KOPT-K1 (cell line): Measurements from ENCODE around the gene ASNS.
"Not testable (repeated sequence)": the region's sequence is repeated elsewhere in the genome, so short reads cannot be mapped to it uniquely, and the experiment has no call there.

Experiments
- H3K27ac ChIP-seq: fragments of 200-600 bp; sonication (generic); 2 replicates; pipeline ENCODE4 v1.5.1; 2016; ENCODE audit warnings: antibody characterized with exemption, mild to moderate bottlenecking, low read depth, low read length; ENCODE audit not compliant: poor library complexity, severe bottlenecking
- H3K36me3 ChIP-seq: fragments of 200-600 bp; sonication (generic); 2 replicates; pipeline ENCODE4 v1.5.1; 2017; ENCODE audit warnings: antibody characterized with exemption, mild to moderate bottlenecking, low read length, moderate library complexity; ENCODE audit not compliant: insufficient read depth
- H3K9me3 ChIP-seq: fragments of 200-600 bp; sonication (generic); 2 replicates; pipeline ENCODE4 v1.5.1; 2017; ENCODE audit warnings: antibody characterized with exemption, low read length, mild to moderate bottlenecking; ENCODE audit not compliant: insufficient read depth, poor library complexity, severe bottlenecking

ASNS gene

GRCh38 chr7:97851683-97852082 lies 20.5 kb downstream of the ASNS start:
- peaks cover 14% of the 10 kb centered on the region; the same call in 1 of the 2 replicates for H3K36me3 ChIP-seq
- no peak overlapping the region for H3K27ac ChIP-seq
- H3K9me3 ChIP-seq = no peaks in the 10 kb centered on the region

- H3K27ac ChIP-seq, H3K9me3 ChIP-seq: not testable (repeated sequence)
- peaks cover 14% of the 10 kb centered on the region; the same call in 1 of the 2 replicates for H3K36me3 ChIP-seq
Measured at GRCh38 chr7:97850262-97851031, 21.8 kb downstream of the ASNS start.

GRCh38 chr7:97847791-97848190 lies 24.4 kb downstream of the ASNS start:
- Histone ChIP-seq H3K27ac (no peak overlapping the region), H3K9me3 (no peaks in the 10 kb centered on the region), H3K36me3 (peaks cover 11% of the 10 kb centered on the region; the same call in 1 of the 2 replicates)

GRCh38 chr7:97846945-97847344 lies 25.3 kb downstream of the ASNS start:
- Histone ChIP-seq H3K9me3 (no peaks in the 10 kb centered on the region), H3K27ac (no peak overlapping the region), H3K36me3 (peaks cover 3% of the 10 kb centered on the region; the same call in 1 of the 2 replicates)

GRCh38 chr7:97845622-97846203 lies 26.5 kb downstream of the ASNS start:
- H3K9me3 ChIP-seq = no peaks in the 10 kb centered on the region
- H3K27ac ChIP-seq = no peak overlapping the region
- H3K36me3 ChIP-seq = no peaks in the 10 kb centered on the region

- H3K36me3 ChIP-seq = no peaks in the 10 kb centered on the region
- no peaks in the 10 kb centered on the region for H3K9me3 ChIP-seq
- H3K27ac ChIP-seq = no peak overlapping the region
Measured at GRCh38 chr7:97844036-97844435, 28.2 kb downstream of the ASNS start.

- no peaks in the 10 kb centered on the region for H3K36me3 ChIP-seq
Measured at GRCh38 chr7:97842772-97843345, 29.3 kb downstream of the ASNS start.

GRCh38 chr7:97842006-97842405 lies 30.2 kb downstream of the ASNS start:
- Histone ChIP-seq H3K27ac (no peak overlapping the region), H3K9me3 (no peaks in the 10 kb centered on the region), H3K36me3 (no peaks in the 10 kb centered on the region)

More at GRCh38 chr7:97842772-97843345, 29.3 kb downstream of the ASNS start:
- Histone ChIP-seq H3K9me3 (no peaks in the 10 kb centered on the region), H3K27ac (no peak overlapping the region)

GRCh38 chr7:97835296-97836138 lies 36.7 kb downstream of the ASNS start:
- H3K9me3 ChIP-seq = no peaks in the 10 kb centered on the region
- H3K36me3 ChIP-seq = no peaks in the 10 kb centered on the region
- H3K27ac ChIP-seq = no peak overlapping the region

GRCh38 chr7:97819161-97819560 lies 53.0 kb downstream of the ASNS start:
- Histone ChIP-seq H3K36me3 (no peaks in the 10 kb centered on the region), H3K9me3 (no peaks in the 10 kb centered on the region)

GRCh38 chr7:97818066-97818663 lies 54.0 kb downstream of the ASNS start:
- Histone ChIP-seq H3K9me3 (no peaks in the 10 kb centered on the region), H3K36me3 (no peaks in the 10 kb centered on the region), H3K27ac (no peak overlapping the region)

More at GRCh38 chr7:97819161-97819560, 53.0 kb downstream of the ASNS start:
- no peak overlapping the region for H3K27ac ChIP-seq
